ENCODE measurements around the gene LEKR1. TPM values are rescaled to one million over a fixed set of nuclear protein-coding genes. Genes with fewer than 3 reads are reported as not detected.

Gene LEKR1
- total RNA-seq, 1 donor from 2014 or later: 2.3 TPM

- H3K4me3 ChIP-seq (ENCODE audit: low read depth, low read length): no peak overlapping the region
- no peak for DNase-seq (ENCODE audit: low read depth)
- no peak for TF ChIP-seq CTCF (IDR thresholded peaks at IDR 0.05; ENCODE audit: insufficient read depth, low read length, poor library complexity, severe bottlenecking)
- H3K36me3 ChIP-seq (ENCODE audit: control insufficient read depth, insufficient read depth, low read length): no peaks in the 10 kb centered on the region
- H3K27me3 ChIP-seq (ENCODE audit: control insufficient read depth, insufficient read depth, low read length): no peaks in the 10 kb centered on the region
Observed at GRCh38 chr3:156836701-156837100, 10.5 kb downstream of the LEKR1 start.

GRCh38 chr3:156837115-156837514 lies 11.0 kb downstream of the LEKR1 start:
- TF ChIP-seq CTCF (IDR thresholded peaks at IDR 0.05; ENCODE audit: insufficient read depth, low read length, poor library complexity, severe bottlenecking): no peak
- H3K36me3 ChIP-seq (ENCODE audit: control insufficient read depth, insufficient read depth, low read length): no peaks in the 10 kb centered on the region
- no peak overlapping the region for H3K4me3 ChIP-seq (ENCODE audit: low read depth, low read length)
- no peak for DNase-seq (ENCODE audit: low read depth)
- H3K27me3 ChIP-seq (ENCODE audit: control insufficient read depth, insufficient read depth, low read length): no peaks in the 10 kb centered on the region

- no peak for DNase-seq (ENCODE audit: low read depth)
- no peak overlapping the region for H3K4me3 ChIP-seq (ENCODE audit: low read depth, low read length)
- no peaks in the 10 kb centered on the region for H3K36me3 ChIP-seq (ENCODE audit: control insufficient read depth, insufficient read depth, low read length)
- H3K27me3 ChIP-seq (ENCODE audit: control insufficient read depth, insufficient read depth, low read length): no peaks in the 10 kb centered on the region
- TF ChIP-seq CTCF (IDR thresholded peaks at IDR 0.05; ENCODE audit: insufficient read depth, low read length, poor library complexity, severe bottlenecking): no peak
Observed at GRCh38 chr3:156838035-156838434, 11.9 kb downstream of the LEKR1 start.

- no peak for TF ChIP-seq CTCF (IDR thresholded peaks at IDR 0.05; ENCODE audit: insufficient read depth, low read length, poor library complexity, severe bottlenecking)
- H3K36me3 ChIP-seq (ENCODE audit: control insufficient read depth, insufficient read depth, low read length): no peaks in the 10 kb centered on the region
- no peaks in the 10 kb centered on the region for H3K27me3 ChIP-seq (ENCODE audit: control insufficient read depth, insufficient read depth, low read length)
- H3K4me3 ChIP-seq (ENCODE audit: low read depth, low read length): no peak overlapping the region
- DNase-seq (ENCODE audit: low read depth): no peak
Observed at GRCh38 chr3:156840826-156841689, 14.9 kb downstream of the LEKR1 start.

- DNase-seq (ENCODE audit: low read depth): no peak
- Histone ChIP-seq H3K36me3 (ENCODE audit: control insufficient read depth, insufficient read depth, low read length) (no peaks in the 10 kb centered on the region), H3K27me3 (ENCODE audit: control insufficient read depth, insufficient read depth, low read length) (no peaks in the 10 kb centered on the region), H3K4me3 (ENCODE audit: low read depth, low read length) (no peak overlapping the region)
- TF ChIP-seq CTCF (IDR thresholded peaks at IDR 0.05; ENCODE audit: insufficient read depth, low read length, poor library complexity, severe bottlenecking): no peak
Observed at GRCh38 chr3:156843071-156843808, 17.1 kb downstream of the LEKR1 start.
